ENCODE results near the gene INSIG2. TPM values are rescaled to one million over a fixed set of nuclear protein-coding genes. Genes with fewer than 3 reads are reported as not detected.

Gene INSIG2
- total RNA-seq, 8 experiments from 2014 or later = 5.0 to 28.9 (median 15.2) TPM

DNA sequence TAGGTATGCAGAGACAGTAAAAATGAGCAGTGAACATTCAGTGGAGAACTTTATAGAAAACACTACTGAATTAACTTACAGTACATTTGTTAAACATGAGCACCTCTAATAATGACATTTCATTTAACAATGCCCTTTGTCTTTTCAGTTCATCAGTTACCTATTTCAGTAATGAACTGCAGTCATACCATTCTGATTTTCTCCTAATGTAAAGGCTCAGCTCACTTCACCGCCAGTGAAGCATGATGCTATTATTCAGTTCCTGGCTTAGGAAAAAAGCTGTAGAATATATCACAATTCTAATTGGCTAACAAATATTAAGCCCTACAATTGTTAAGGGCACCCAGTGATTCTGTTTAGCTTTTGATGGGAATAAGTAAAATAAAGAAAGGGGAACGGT, 37.3 kb upstream of the INSIG2 start:
- H3K4me1 ChIP-seq (replicated peaks in 1 of 2) = peaks cover 44 to 70% of the 10 kb centered on the region in 2 donors
- in situ Hi-C loops (cut with MboI; ENCODE audit: low pct_unique_long_range_greater_than_20kb in 2 of 9, low sequenced_read_pairs in 9 of 9, unreplicated experiment in 9 of 9) = loop anchor here in 1 of 9 experiments (10.0 kb wide), 1 partner anchor 804 kb away; no protein-coding TSS in a partner anchor
- no peak overlapping the region for H3K27ac ChIP-seq
- WGBS, 10 experiments = 29 to 96% (median 60%) methylated on average over 1 to 2 of the region's 2 CpGs; no CpG with 5 or more reads in 1 of the 10 experiments
- no peak for ATAC-seq (replicated peaks in 6 of 8)
- no peak overlapping the region for H3K4me3 ChIP-seq

GRCh38 chr2:118051826-118052358, 36.4 kb upstream of the INSIG2 start:
- in situ Hi-C loops (cut with MboI; ENCODE audit: low pct_unique_long_range_greater_than_20kb in 2 of 9, low sequenced_read_pairs in 9 of 9, unreplicated experiment in 9 of 9) = loop anchor here in 1 of 9 experiments (10.0 kb wide), 1 partner anchor 803 kb away; no protein-coding TSS in a partner anchor
- Histone ChIP-seq H3K27ac (peak overlapping the region in 1 of 2 donors; percentile 10), H3K4me1 (replicated peaks in 1 of 2) (peaks cover 48 to 72% of the 10 kb centered on the region in 2 donors), H3K4me3 (no peak overlapping the region)
- peak in 5 of 8 experiments; percentile 67 to 87 (median 77) for ATAC-seq (replicated peaks in 6 of 8)
- 37 to 83% (median 63%) methylated on average over 1 to 3 of the region's 3 CpGs for WGBS, 10 experiments

DNA sequence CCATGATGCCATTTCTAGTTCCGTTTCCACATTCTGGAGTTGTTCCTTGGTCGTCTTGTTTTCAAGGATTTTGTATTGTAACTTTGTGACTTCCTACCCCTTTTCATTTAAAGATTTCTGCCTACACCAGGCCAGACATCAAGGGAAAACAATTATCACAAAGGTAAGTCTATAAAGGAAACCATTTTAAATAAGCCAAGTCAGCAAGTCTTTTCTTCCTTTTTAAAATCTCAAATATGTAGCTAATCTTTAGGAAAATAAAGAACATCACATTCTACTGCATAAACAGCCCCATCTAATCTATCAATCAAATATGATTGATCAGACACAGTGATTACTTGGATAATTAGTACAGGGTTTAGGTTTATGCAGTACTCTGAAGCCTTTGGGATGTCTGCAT, 35.8 kb upstream of the INSIG2 start:
- in situ Hi-C loops (cut with MboI; ENCODE audit: low pct_unique_long_range_greater_than_20kb in 2 of 9, low sequenced_read_pairs in 9 of 9, unreplicated experiment in 9 of 9) = loop anchor here in 1 of 9 experiments (10.0 kb wide), 1 partner anchor 802 kb away; no protein-coding TSS in a partner anchor
- Histone ChIP-seq H3K27ac (no peak overlapping the region), H3K4me1 (replicated peaks in 1 of 2) (peaks cover 48 to 70% of the 10 kb centered on the region in 2 donors), H3K4me3 (no peak overlapping the region)
- no peak for ATAC-seq (replicated peaks in 6 of 8)
- 44 to 100% (median 81%) methylated on average over 1 to 2 of the region's 2 CpGs for WGBS, 10 experiments

GRCh38 chr2:118053681-118054080, 34.6 kb upstream of the INSIG2 start:
- ATAC-seq (replicated peaks in 6 of 8) = no peak
- no peak overlapping the region for H3K4me3 ChIP-seq
- in situ Hi-C loops (cut with MboI; ENCODE audit: low pct_unique_long_range_greater_than_20kb in 2 of 9, low sequenced_read_pairs in 9 of 9, unreplicated experiment in 9 of 9) = loop anchor here in 1 of 9 experiments (10.0 kb wide), 1 partner anchor 801 kb away; no protein-coding TSS in a partner anchor
- 50 to 100% (median 84%) methylated on average over 1 to 7 of the region's 7 CpGs; no CpG with 5 or more reads in 4 of the 10 experiments for WGBS, 10 experiments
- H3K4me1 ChIP-seq (replicated peaks in 1 of 2) = peaks cover 48 to 70% of the 10 kb centered on the region in 2 donors
- H3K27ac ChIP-seq = no peak overlapping the region

GRCh38 chr2:118054213-118055008, 33.9 kb upstream of the INSIG2 start:
- Histone ChIP-seq H3K4me1 (replicated peaks in 1 of 2) (peaks cover 46 to 68% of the 10 kb centered on the region in 2 donors), H3K27ac (no peak overlapping the region), H3K4me3 (no peak overlapping the region)
- WGBS, 10 experiments = 10 to 64% (median 33%) methylated on average over 1 to 3 of the region's 3 CpGs
- no peak for ATAC-seq (replicated peaks in 6 of 8)
- in situ Hi-C loops (cut with MboI; ENCODE audit: low pct_unique_long_range_greater_than_20kb in 2 of 9, low sequenced_read_pairs in 9 of 9, unreplicated experiment in 9 of 9) = loop anchor here in 1 of 9 experiments (10.0 kb wide), 1 partner anchor 800 kb away; no protein-coding TSS in a partner anchor

DNA sequence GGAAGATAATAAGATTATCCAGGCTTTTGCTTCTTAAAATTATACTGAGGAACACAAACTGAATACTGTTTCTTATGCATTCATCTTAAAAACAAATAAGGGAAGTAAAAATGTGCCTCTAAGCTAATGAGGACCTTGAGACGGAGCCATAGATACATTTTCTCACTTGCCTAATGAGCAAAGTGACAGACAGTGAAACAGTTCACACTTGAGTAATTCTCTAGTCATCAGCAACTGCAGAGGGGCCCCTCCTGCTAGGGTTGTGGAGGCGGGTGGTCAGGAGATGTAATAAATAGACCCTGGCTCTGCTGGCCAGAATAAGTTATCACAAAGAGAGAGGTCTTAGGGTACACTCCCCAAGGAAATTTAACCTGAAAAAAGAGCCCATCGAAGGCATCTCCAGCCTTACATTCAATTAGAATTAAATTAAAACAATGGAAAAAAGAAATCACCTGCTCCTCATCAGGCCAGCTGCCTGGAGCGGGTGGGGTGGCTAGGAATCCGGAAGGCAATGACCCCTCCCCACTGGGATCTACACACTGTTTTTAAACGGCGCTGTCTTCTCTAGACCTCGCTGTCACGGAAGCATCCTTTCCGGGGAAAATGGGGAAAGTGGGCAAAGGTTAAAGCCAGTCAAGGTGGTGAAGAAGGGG, 32.6 kb upstream of the INSIG2 start:
- in situ Hi-C loops (cut with MboI; ENCODE audit: low pct_unique_long_range_greater_than_20kb in 2 of 9, low sequenced_read_pairs in 9 of 9, unreplicated experiment in 9 of 9) = loop anchor here in 1 of 9 experiments (10.0 kb wide), 1 partner anchor 799 kb away; no protein-coding TSS in a partner anchor
- ATAC-seq (replicated peaks in 6 of 8) = peak in 5 of 8 experiments; percentile 18 to 74 (median 33)
- Histone ChIP-seq H3K4me3 (no peak overlapping the region), H3K27ac (no peak overlapping the region), H3K4me1 (replicated peaks in 1 of 2) (peaks cover 34 to 55% of the 10 kb centered on the region in 2 donors)
- 63 to 100% (median 77%) methylated on average over 1 to 8 of the region's 10 CpGs; no CpG with 5 or more reads in 3 of the 10 experiments for WGBS, 10 experiments

GRCh38 chr2:118056165-118056534, 32.1 kb upstream of the INSIG2 start:
- ATAC-seq (replicated peaks in 6 of 8) = no peak
- no peak overlapping the region for H3K27ac ChIP-seq
- WGBS, 10 experiments = 0 to 80% (median 55%) methylated on average over 1 to 3 of the region's 3 CpGs; no CpG with 5 or more reads in 4 of the 10 experiments
- H3K4me3 ChIP-seq = no peak overlapping the region
- H3K4me1 ChIP-seq (replicated peaks in 1 of 2) = peaks cover 29 to 50% of the 10 kb centered on the region in 2 donors
- in situ Hi-C loops (cut with MboI; ENCODE audit: low pct_unique_long_range_greater_than_20kb in 2 of 9, low sequenced_read_pairs in 9 of 9, unreplicated experiment in 9 of 9) = loop anchor here in 1 of 9 experiments (10.0 kb wide), 1 partner anchor 799 kb away; no protein-coding TSS in a partner anchor

GRCh38 chr2:118056801-118057200, 31.5 kb upstream of the INSIG2 start:
- Histone ChIP-seq H3K4me3 (no peak overlapping the region), H3K4me1 (replicated peaks in 1 of 2) (peaks cover 23 to 44% of the 10 kb centered on the region in 2 donors), H3K27ac (no peak overlapping the region)
- ATAC-seq (replicated peaks in 6 of 8) = no peak
- in situ Hi-C loops (cut with MboI; ENCODE audit: low pct_unique_long_range_greater_than_20kb in 2 of 9, low sequenced_read_pairs in 9 of 9, unreplicated experiment in 9 of 9) = loop anchor here in 1 of 9 experiments (10.0 kb wide), 1 partner anchor 798 kb away; no protein-coding TSS in a partner anchor
- 77 to 100% (median 87%) methylated on average over 1 to 3 of the region's 3 CpGs; no CpG with 5 or more reads in 3 of the 10 experiments for WGBS, 10 experiments

DNA sequence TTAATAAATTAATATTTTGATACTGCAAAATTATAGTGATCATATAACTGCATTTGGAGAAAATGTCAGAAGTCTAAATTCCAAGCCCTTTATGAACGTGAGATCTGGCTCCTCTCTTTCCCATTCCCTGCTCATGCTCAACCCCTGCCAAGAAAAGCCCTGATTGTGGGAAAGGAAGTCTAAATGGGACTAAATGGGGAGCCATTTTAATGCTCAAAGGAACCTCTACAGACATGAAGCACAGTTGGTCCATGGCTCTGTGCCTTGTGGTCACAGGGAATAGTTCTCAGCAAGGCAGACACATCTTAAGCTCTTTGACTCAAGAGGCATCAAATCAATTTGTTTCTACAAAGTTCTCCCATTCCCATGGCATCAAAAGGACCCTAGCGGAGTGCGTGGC, 29.3 kb upstream of the INSIG2 start:
- no peak for ATAC-seq (replicated peaks in 6 of 8)

DNA sequence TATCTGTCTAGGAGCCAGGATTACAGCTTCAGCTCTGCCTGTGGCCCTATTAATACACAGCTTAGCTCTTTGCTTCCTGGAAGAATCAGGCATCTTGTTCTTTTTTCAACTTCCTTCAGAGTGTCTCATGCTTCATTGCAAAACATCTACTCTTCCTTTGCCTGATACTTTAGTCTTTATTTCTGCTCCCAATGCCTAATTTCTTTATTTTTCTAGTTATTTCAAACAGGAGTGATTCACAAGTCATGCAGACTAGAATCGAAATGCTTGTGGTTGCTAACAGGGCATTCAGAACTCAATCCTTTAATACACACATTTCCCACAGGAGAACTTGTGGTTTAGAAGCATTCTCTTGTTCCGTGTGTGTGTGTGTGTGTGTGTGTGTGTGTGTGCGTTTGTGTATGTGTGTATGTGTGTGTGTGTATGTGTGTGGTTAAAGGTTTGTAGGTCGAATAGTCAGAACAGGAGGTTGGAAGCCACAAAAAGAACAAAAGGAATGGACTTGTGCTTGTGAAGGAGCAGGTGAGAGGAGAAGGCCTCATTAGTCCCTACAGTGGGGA, 28.3 kb upstream of the INSIG2 start:
- WGBS, 10 experiments = 0 to 100% (median 60%) methylated on average over 1 to 4 of the region's 4 CpGs; no CpG with 5 or more reads in 1 of the 10 experiments
- in situ Hi-C loops (cut with MboI; ENCODE audit: low pct_unique_long_range_greater_than_20kb in 2 of 9, low sequenced_read_pairs in 9 of 9, unreplicated experiment in 9 of 9) = loop anchor here in 1 of 9 experiments (10.0 kb wide), 1 partner anchor 795 kb away; no protein-coding TSS in a partner anchor
- Histone ChIP-seq H3K4me3 (no peak overlapping the region), H3K4me1 (replicated peaks in 1 of 2) (peaks cover 14 to 23% of the 10 kb centered on the region in 2 donors), H3K27ac (no peak overlapping the region)
- ATAC-seq (replicated peaks in 6 of 8) = peak in 2 of 8 experiments; percentile 20 to 31

More for the DNA sequence above, 29.3 kb upstream of the INSIG2 start:
- in situ Hi-C loops (cut with MboI; ENCODE audit: low pct_unique_long_range_greater_than_20kb in 2 of 9, low sequenced_read_pairs in 9 of 9, unreplicated experiment in 9 of 9) = loop anchor here in 1 of 9 experiments (10.0 kb wide), 1 partner anchor 796 kb away; no protein-coding TSS in a partner anchor
- Histone ChIP-seq H3K27ac (no peak overlapping the region), H3K4me3 (no peak overlapping the region), H3K4me1 (replicated peaks in 1 of 2) (peaks cover 12 to 24% of the 10 kb centered on the region in 2 donors)
- 60 to 100% (median 80%) methylated on average over 1 to 3 of the region's 3 CpGs; no CpG with 5 or more reads in 2 of the 10 experiments for WGBS, 10 experiments

- Histone ChIP-seq H3K27ac (no peak overlapping the region), H3K4me3 (no peak overlapping the region), H3K4me1 (replicated peaks in 1 of 2) (peaks cover 6 to 21% of the 10 kb centered on the region in 2 donors)
- ATAC-seq (replicated peaks in 6 of 8) = peak in 3 of 8 experiments; percentile 61 to 81 (median 77)
- in situ Hi-C loops (cut with MboI; ENCODE audit: low pct_unique_long_range_greater_than_20kb in 2 of 9, low sequenced_read_pairs in 9 of 9, unreplicated experiment in 9 of 9) = no loop called here
- WGBS, 10 experiments = 0 to 77% (median 63%) methylated on average over 1 to 4 of the region's 4 CpGs; no CpG with 5 or more reads in 5 of the 10 experiments
These were observed 26.9 kb upstream of the INSIG2 start for GRCh38 chr2:118061135-118061955.
